Measurements from ENCODE around the gene DLGAP1.
"Not testable (repeated sequence)": the region's sequence is repeated elsewhere in the genome, so short reads cannot be mapped to it uniquely, and the experiment has no call there.

The DLGAP1 gene

DNA sequence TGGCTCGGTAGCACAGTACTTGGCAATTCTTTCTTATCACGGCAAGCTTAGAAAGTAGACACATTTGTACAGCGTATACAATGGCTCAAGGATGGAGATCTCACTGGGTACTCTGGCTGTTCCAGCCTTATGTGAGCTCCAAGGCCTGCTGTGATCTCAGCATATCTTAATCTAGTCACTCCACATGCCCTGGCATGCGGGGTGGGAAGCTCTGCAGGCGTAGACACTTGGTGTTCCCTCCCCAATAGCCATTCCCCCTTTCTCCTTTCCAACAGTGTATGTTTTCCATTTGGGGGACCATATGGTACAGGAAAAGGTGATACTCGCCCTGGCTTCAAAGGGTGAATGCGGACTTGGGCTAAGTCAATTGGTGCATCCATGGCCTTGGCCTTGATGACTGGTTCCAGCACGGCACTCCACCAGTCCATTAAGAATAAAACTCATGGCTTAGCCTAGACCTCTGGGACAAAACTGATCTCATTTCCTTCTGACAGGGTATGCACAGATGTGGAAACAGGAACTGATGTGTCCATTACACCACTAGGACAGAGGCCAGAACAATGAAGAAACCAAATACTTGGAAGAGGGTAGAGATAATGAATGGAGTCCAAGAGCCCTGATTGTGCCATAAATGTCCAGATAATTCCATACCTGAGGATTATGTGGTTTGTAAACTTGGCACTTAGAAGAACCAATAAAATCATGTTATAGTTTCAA is 976.7 kb downstream of the DLGAP1 start:
- DNase-seq: no peak

DNA sequence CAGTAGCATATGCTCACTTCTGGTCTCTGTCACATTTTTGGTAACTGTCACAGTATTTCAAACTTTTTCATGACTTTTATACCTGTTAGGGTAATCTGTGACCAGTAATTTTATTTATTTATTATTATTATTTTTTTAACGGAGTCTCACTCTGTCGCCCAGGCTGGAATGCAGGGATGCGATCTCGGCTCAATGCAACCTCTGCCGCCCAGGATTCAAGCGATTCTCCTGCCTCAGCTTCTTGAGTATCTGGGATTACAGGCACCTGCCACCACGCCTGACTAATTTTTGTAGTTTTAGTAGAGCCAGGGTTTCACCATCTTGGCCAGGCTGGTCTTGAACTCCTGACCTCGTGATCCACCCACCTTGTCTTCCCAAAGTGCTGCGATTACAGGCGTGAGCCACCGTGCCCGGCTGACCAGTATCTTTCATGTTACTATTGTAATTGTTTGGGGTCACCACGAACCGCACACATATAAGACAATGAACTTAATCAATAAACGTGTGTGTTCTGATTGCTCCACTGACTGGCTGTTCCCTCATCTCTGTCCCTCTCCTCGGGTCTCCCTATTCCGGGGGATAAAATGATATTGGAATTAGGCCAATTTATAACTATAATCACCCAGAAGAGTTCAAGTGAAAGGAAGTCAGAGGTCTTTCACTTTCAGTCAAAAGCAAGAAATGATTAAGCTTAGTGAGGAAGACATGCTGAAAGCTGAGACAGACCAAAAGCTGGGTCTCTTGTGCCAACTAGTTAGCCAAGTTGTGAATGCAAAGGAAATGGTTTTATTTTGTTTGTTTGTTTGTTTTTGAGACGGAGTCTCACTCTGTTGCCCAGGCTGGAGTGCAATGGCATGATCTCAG is 982.2 kb downstream of the DLGAP1 start:
- DNase-seq: no peak

DNA sequence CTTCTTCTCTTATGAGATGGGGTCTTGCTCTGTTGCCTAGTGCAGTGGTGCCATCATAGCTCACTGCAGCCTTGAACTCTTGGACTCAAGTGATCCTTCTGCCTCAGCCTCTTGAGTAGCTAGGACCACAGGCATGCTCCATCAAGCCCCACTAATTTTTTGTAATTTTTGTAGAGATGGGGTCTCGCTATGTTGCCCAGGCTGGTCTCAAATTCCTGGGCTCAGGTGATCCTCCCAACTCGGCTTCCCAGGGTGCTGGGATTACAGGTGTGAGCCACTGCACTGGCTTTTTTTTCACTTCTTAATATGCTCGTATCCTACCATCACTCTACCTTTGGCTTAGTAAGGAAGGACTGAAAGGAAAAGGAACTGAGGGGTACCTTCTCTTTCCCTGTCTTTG is 983.0 kb downstream of the DLGAP1 start:
- DNase-seq: not testable (repeated sequence)

DNA sequence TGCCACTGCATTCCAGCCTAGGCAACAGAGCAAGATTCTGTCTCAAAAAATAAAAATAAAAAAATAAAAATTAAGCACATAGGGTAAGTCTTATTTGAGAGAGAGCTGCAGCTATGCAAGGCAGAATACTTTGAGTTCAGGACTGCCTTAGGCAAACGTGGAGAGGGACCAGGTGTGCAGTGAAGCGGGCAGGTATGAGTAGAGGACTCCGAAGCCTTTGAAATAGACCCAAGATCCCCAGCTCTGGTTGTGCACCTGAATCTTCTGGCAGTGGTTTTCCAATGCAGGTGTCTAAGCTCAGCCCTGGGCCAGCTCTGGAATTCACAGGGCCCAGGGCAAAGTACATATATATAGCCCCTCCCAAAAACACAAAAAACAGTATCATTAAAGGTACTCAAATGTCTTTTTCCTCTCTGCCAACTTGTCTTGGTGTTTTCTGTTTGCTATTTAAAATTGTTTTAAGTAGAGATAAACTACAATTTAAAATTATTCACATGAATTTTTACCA is 983.9 kb downstream of the DLGAP1 start:
- no peak for DNase-seq

DNA sequence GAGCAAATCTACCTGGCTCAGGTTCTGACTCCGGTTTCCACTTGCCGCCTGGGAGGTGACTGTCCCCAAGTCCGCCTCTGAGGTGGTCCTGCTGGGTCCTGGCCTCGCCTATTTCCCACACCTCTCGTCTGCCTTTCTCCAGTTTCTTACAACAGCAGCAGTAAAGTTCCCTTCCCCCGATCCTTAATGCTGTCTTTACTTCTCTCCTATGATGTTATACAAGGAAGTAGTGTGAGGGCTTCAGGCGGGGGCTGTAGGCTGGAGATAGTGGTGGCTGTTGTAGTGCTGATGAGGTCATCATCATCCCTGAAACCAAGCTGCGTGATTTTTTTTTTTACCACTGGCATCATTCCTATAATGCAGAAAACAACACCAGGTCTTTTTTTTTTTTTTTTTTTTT is 986.3 kb downstream of the DLGAP1 start:
- no peak for DNase-seq

DNA sequence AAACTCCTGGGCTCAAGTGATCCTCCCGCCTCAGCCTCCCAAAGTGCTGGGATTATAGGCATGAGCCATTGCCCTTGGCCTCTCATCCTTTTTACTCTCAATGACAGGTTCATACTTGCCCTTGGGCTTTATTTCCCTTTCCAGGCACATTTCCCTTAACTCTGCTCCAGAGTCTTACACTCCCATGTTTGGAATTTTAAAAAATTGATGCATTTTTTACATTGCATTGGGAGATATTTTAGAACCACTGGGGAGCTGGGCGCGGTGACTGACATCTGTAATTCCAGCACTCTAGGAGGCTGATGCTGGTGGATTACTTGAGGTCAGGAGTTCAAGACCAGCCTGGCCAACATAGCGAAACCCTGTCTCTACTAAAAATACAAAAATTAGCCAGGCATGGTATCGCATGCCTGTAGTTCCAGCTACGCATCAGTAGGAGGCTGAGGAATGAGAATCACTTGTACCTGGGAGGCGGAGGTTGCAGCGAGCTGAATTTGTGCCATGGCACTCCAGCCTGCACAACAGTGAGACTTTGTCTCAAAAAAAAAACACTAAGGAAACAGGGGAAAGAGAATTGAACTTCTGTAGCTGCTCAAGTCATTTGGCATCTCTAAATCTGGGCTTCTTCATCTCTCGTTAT is 986.9 kb downstream of the DLGAP1 start:
- DNase-seq: no peak

DNA sequence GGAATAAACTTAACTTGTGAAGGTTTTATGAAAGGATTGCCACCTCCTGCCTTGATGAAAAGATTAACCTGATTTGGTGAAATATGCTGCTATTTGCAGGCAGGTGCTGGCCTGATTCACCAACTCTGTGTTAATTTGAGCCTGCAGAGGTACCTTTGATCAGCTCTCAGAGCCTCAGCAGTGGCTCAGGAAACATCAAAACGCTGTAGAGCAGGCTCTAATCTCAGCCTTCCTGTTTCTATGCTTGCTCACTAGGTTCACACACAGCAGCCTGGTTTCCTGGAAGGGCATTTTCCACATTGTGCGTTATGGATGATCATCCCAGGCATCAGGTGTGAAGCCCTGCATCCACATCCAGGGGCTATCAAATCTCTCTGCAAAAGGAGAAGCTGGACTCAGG is 988.2 kb downstream of the DLGAP1 start:
- DNase-seq: no peak

DNA sequence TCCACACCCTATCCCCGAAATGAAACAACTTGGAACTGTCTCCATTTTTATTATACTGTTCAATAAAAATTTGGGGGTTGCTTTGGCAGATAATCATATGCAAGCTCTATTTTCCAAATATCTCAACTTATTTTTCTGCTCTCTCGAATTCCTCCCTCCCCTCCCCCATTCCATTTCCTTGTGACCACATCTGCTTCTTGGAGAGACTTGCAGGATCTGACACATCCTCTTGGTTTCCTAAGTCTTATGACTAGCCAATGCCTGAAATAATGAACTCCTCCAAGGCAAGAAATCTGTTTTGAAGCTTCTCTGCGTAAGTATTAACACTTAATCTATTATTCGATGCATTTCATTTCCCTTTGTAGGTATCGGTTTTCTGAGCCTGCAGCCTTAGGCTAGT is 989.1 kb downstream of the DLGAP1 start:
- DNase-seq: no peak

DNA sequence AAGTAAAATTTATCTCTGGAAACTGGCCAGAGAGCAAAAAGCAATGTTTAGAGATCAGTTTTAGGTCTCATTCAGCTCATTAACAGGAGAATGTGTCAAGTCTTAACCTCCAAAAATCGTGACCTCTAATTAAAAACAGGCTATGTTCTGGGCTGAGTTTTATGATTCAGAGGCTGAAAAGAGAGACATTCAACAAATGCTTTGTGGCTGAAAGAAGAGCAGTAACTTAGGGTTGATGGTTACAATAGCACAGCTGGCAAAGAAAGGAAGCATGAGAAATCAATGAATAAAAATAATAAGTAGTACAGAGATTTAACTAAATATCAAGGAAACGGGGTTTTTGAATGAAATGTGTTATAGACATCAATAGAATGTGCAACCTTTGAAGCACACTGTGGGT is 992.1 kb downstream of the DLGAP1 start:
- no peak for DNase-seq

DNA sequence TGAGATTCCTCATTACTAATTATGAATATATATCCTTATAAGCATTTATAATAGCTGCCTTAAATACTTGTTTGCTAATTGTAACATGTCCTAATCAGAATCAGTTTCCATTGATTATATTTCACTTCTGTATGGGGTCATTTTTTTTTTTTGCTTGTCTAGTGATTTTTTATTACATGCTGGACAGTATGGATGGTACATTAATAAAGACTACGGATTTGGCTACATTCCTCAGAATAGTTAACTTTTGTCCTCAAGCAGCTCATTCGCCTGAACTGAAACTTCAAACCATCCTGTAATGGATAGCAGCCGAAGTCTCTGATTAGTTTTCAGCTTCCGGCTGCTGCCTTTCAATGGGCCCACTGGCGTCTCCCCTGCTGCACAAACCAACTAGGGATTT is 993.4 kb downstream of the DLGAP1 start:
- no peak for DNase-seq

DNA sequence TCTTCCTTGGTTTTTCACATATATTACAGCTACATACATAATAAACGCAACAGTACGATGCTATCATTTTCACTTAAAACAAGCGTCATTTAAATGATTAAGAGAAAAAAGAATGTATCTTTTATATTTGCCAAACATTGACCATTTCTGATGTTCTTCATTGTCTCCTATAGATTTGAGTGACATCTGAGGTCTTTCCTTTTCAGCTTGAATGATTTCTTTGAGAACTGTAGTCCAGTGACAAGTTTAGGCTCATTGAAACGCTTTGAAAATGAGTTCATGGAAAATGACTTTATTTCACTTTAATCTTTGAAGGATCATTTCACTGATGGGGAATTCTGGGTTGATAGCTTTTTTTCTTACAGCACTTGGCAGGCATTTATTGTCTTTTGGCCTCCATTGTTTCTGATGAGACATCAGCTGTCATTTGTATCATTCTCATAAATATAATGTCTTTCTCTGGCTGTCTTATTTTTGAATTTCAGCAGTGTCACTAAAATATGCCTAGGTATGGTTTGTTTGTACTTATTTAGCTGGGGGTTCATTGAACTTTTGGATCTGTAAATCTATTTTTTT is 994.2 kb downstream of the DLGAP1 start:
- no peak for DNase-seq

DNA sequence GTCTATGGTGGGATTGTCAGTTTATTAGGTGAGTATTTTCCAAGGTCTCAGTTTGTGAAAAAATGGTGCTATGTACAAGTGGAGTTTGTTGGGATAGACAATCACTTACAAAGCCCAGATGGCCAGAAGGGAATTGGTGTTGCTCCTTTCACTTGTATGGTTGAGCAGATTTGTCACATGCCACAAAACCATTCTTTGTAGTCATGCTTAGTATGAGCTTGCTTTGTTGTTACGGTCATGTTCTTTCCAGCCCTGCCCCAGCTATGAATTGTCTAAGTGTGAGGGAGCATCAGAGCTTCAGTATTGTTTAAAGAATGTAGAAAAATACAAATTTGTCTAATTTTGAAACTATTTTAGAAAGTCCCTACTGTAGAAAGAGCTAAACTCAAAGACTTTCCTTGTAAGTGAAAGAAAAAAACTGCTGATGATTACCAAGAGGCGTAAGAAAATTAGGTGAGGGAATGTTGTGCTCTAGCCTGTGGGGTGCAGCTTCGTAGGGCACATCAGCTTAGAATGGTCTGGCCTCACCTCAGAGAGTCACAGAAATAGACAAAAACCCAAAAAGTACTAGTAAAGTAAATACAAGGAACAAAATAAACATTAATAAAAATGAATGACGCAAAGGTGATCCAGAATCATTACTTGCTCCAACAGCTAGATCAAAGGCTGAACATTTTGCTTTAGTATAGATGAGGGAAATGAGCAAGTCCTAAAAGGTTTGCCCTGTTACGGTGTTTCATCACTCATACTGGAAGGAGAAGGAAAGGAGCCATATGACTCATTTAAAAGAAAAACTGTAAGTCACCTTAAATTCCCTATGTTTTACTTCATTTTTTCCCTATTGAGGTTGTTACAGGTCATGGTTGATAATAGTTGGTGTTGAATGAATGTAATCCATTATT is 995.9 kb downstream of the DLGAP1 start:
- no peak for DNase-seq

DNA sequence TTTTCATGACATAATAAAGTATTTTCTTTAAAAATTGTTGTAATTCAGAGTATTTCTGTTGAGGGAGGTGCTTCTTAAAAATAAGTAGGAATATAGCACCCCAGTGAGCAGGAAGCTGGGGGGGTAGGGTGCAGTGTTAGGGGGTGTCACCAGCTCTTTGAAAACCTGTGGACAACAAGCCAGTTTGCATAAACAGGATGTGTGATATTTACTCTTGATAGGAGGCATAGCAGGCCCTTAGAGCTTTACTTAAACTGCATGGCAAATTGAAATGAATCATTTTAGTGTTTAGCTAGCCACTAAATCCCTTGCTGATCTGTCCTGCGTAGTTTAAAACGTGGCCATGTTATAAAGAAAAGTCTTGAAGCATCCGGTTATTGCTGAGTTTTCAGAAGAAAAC is 996.7 kb downstream of the DLGAP1 start:
- DNase-seq: peak; percentile 51

DNA sequence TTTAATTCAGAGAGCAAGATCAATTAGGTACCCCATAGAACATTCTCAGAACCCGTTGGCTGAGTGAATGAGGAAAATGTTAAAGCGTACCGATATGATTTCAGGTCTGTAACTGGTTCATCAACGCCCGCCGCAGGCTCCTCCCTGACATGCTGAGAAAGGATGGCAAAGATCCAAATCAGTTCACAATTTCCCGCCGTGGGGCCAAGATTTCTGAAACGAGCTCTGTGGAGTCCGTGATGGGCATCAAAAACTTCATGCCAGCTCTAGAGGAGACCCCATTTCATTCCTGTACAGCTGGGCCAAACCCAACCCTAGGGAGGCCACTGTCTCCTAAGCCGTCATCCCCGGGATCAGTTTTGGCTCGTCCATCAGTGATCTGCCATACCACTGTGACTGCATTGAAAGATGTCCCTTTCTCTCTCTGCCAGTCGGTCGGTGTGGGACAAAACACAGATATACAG is 997.8 kb downstream of the DLGAP1 start:
- DNase-seq: no peak

DNA sequence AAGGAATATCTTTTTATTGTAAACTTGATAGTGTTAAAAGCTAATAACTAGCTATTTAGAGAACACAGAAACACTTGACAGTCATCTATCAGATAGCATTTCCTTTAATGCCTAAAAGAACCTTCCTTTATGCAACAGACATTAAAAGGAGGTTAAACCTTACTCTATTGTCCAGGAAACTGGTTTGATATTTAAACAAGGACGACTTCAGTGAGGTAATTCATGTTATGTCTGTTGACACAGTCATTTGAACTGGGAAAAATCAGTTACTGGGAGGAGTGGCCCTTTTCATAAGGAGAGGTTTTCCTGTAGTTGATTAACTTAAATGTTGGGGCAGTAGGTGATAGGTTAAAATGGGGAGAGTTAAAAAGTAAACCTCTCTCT is 998.4 kb downstream of the DLGAP1 start:
- no peak for DNase-seq

DNA sequence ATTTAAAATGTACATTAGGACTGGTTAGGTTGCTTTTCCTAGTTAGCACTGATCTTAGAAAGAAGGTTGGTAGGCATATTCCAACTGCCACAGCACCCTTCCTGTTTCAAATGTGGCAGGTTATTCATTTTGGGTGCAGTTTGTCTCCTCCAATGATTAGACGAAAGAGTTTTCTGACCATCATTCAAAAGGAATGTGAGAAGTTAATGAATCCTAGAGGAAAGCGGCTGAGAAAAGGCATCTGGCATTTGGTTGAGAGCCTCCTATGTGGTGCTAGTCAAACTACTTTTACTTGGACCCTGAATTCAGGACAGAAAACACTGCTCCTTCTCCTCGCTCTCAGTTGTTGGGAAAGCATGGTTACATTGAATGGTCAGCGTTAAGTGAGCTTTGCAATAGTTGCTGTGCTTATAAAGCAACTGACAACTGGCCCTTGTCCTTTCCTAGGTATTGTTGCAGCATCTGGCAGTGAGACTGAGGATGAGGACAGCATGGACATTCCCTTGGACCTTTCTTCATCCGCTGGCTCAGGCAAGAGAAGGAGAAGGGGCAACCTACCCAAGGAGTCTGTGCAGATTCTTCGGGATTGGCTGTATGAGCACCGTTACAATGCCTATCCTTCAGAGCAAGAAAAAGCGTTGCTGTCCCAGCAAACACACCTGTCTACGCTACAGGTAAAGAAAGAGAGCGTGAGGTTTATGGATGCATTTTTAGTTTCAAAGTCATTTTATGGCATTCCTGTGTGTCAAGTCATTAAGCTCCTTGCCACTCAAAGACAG is 999.0 kb downstream of the DLGAP1 start:
- DNase-seq: no peak

DNA sequence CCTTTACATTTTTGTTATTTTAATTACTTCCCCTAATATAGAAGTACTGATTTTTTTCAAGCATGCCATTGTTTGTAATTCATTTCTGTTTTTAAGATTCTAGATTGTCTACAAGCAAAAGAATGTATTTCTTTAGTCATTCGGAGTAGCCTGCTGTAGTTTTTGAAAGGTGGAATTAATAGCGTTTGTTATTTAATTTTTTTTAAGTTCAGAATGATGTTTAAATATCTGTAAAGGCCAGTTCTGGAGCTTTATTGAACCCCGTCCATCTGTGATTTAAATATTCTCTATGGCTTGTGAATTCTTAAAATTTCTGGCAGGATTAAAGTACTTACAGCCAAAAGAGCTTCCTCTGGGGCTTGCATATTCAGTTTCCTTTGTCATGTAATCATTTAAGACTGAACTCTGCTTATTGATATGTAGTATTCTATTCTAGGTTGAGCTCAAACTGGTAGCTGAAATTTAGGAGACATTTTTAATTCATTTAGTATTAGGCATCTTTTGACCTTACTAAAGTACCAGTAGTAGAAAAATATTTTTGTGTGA is 999.9 kb downstream of the DLGAP1 start:
- no peak for DNase-seq

DNA sequence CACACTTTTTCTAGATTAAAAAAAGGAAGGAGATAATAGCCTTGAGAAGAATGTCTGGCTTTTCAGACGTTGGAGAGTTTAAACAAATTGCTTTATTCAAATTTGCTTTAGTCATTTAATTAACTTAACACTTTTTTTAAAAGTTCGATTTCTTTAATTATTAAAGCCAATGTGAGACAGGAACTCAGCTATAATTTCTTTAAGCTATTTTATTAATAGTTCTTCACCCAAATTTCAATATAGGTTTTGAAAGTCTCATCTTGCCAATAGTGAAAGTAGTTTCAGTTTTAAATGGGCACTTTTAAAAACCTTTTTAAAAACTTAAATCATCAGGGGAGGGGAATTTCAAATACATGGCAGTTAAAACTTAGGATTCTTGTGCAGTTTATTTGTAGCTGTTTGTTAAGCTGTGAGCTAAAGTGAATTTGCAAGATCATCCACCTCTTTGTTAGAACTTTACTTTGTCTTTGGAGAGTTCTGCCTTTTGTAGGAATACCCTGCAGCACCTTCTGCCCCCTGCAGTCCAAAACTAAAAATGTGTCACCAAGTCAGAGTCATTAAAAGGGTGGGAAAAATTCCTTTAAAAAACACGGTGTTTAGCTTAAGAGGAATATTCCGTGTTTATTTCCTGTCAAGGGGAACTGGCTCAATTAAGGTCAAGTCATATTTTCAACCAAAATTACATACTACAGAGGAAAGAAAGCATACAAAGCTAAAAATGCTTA is 1000.6 kb downstream of the DLGAP1 start:
- peak; percentile 28 for DNase-seq

DNA sequence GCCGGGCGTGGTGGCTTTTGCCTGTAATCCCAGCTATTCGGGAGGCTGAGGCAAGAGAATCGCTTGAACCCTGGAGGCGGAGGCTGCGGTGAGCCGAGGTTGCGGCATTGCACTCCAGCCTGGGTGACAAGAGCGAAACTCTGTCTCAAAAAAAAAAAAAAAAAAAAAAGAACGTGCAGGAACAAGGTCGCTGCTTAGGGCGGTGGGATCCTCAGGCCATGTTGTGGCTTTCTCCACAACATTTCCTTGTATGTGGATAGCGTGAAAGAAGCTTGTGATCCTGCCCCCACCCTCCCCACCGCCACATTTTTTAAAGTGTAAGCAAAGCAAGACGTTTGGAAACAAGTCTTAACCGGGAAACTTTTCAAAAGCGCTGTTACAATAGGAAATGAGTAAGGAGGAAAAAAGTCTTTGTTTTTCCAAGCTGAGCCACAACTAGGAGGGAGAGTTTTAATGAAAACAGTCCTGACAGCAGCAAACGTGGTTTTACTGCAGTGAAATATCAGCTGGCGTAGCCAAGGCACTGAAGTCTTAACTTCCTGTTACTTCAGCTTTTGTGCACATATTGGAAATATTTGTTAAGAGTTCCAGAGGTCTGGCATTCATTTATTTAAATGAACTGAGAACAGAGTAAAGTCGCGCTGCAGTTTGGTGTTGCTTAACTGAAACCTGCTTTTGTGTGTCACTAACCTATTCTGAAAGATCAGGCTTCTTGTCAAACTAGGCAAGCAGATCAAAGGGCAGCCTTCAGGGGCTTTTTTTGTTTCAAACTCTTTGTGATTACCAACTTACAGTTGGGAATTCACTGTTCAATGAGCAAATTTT is 1001.4 kb downstream of the DLGAP1 start:
- peak; percentile 16 for DNase-seq
